Upper lobe of left lung (tissue), 4 donors: ENCODE results near the gene LSM14A.

Experiments used
- CTCF ChIP-seq, 6 experiments: fragments of 450-650 bp in 4 of 6; fragments of 200-600 bp in 2 of 6; sonication (generic) in 2 of 6; IDR thresholded peaks; one replicate each; pipeline ENCODE4 v1.5.1; 2016 to 2019; ENCODE audit warnings: antibody characterized with exemption in 6 of 6
- POLR2AphosphoS5 ChIP-seq, 2 donors: sonication (generic); formaldehyde crosslinking; IDR thresholded peaks; one replicate each; pipeline ENCODE4 v1.5.1; 2017; ENCODE audit warnings: antibody characterized with exemption in 2 of 2

- TF ChIP-seq CTCF (IDR thresholded peaks at IDR 0.05) (no peak), POLR2AphosphoS5 (IDR thresholded peaks at IDR 0.05) (no peak)
These were observed 9.8 kb downstream of the LSM14A start for GRCh38 chr19:34182125-34182524.
